Ovary (tissue), 3 donors: ENCODE data around the gene RAX.

ENCODE experiments used
- CTCF ChIP-seq, 3 donors: fragments of 450-650 bp in 2 of 3; fragments of 200-600 bp in 1 of 3; IDR thresholded peaks; one replicate each; pipeline versions ENCODE4 v1.5.1 to v1.8.0; 2016 to 2022; ENCODE audit warnings: antibody characterized with exemption in 3 of 3, mild to moderate bottlenecking in 1 of 3
- POLR2A ChIP-seq: fragments of 450-650 bp; IDR thresholded peaks from one replicate; pipeline ENCODE4 v1.6.1; 2017; ENCODE audit warnings: antibody characterized with exemption, mild to moderate bottlenecking, moderate library complexity
- donor health status: DM: no; HTN: no; CAD: no.

GRCh38 chr18:59272221-59272888 is 899 bp downstream of the RAX start:
- no peak for TF ChIP-seq POLR2A
- TF ChIP-seq CTCF (IDR thresholded peaks at IDR 0.05), result no peak
